ENCODE results near the gene AQP6.

The AQP6 gene

GRCh38 chr12:49972641-49973360, at the start of gene AQP6:
Gene AQP6, plus strand, starts transcription at chr12:49972947. Its CDS starts 227 bp downstream, at chr12:49973174.
- no peak for DNase-seq (ENCODE audit: low read depth)

GRCh38 chr12:49923035-49923644, 49.6 kb upstream of the AQP6 start:
- no peak for DNase-seq (ENCODE audit: low read depth)

- DNase-seq (ENCODE audit: low read depth): no peak
Measured at GRCh38 chr12:49923880-49924556, 48.7 kb upstream of the AQP6 start.

- no peak for DNase-seq (ENCODE audit: low read depth)
Measured at GRCh38 chr12:49924628-49925246, 48.0 kb upstream of the AQP6 start.

DNA sequence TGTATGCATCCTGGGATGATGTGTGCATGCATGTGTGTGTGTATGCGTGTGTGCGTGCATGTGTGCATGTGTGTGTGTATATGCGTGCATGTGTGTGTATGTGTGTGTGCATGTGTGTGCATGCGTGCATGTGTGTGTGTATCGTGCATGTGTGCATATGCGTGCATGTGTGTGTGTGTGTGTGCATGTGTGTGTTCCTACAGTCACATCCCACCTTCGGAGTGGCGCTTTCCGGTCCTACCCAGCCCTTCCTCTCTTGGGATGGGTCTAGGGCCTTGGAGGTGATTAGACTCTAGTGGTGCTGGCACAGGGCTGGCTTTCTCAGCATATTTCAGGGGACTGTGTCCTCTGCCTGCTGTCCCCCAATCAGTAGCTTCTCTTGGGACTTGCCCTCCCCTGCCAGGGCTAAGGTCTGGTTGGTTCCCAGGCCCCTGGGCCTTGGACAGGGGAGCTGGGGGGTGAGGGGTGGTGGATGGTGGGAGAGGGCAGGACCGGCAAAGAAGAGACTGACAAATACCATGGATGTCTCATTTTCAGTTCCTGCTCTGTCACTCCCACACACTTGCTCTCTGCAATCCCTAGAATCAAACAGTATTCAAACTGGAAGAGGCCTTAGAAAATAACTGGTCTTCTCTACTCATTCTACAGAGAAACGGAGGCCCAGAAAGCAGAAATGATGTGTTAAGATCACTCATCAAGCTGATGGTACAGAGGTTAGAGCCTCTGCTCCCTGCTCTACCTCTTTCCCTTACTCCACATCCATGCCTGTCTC, 47.1 kb upstream of the AQP6 start:
- DNase-seq (ENCODE audit: low read depth): no peak

- DNase-seq (ENCODE audit: low read depth): no peak
Measured at GRCh38 chr12:49928471-49928870, 44.3 kb upstream of the AQP6 start.

GRCh38 chr12:49929581-49929980, 43.2 kb upstream of the AQP6 start:
- DNase-seq (ENCODE audit: low read depth): no peak

GRCh38 chr12:49930515-49931288, 42.0 kb upstream of the AQP6 start:
- no peak for DNase-seq (ENCODE audit: low read depth)

DNA sequence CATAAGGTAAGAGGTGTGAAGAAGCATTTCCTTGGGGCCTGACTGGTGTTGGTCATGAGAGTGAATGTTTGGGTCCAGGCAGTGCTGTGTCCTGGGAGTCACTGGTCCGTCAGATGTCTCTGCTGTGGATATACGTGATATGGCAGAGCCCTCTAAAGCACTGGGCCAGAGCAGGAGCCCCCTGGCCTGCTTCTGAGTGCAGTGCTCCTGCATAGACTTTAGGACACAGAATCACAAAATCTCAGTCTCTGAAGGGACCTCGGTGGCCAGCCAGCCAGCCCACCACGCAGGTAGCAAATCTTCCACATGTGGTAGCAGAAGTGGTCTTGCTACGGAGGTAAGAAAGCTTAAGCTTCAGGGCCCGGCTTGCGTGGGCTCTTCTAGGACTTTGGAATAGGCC, 40.7 kb upstream of the AQP6 start:
- DNase-seq (ENCODE audit: low read depth): no peak

DNA sequence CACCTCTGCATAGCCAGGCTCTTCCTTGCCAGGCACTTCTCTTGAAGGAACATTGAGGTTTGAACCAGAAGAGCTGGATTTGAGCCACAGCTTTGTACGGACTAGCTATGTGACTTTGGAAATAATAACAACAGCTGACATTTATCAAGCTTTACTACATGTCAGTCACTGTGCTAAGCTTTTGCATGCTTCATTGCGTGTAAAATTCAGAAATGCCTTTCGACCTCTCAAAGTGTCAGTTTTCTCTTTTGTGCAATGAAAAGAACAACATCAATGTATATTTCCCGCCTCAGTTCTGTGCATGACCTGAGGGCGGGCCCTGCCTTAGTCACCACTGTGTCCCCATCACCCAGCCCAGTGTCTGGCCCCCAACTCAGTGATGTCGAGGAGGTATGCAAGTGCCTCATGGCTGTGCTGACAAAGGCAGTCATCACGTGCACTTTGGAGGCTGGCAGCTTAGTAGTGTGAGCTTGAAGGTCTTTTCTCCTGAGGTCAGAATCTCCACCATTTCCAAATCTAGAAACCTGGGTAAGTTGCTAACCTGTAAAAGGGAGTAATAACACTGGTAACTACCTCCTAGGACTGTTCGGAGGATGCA, 40.1 kb upstream of the AQP6 start:
- DNase-seq (ENCODE audit: low read depth): no peak

- no peak for DNase-seq (ENCODE audit: low read depth)
Measured at GRCh38 chr12:49933796-49934195, 39.0 kb upstream of the AQP6 start.

- no peak for DNase-seq (ENCODE audit: low read depth)
Measured at GRCh38 chr12:49934505-49934904, 38.2 kb upstream of the AQP6 start.

- no peak for DNase-seq (ENCODE audit: low read depth)
Measured at GRCh38 chr12:49936925-49937324, 35.8 kb upstream of the AQP6 start.

GRCh38 chr12:49937639-49938300, 35.0 kb upstream of the AQP6 start:
- no peak for DNase-seq (ENCODE audit: low read depth)

DNA sequence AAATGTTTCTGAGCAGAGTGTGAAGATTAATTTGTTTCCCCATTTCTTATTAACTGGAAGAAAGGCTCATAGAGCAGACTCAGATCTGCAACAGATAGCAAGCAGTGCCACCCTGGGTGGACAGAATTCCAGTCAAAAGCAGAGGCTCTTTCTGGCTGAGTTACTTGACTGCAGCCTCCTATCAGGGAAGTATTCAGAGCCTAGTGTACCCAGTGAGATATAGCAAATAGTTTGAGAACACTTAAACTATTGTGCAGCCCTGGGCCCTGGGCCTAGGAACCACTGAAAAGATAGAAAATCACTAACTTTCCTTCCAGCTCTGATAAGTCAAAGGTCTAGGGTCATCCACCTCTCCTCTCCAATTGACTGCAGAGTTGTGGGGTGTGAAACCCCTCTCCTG, 33.4 kb upstream of the AQP6 start:
- no peak for DNase-seq (ENCODE audit: low read depth)

DNA sequence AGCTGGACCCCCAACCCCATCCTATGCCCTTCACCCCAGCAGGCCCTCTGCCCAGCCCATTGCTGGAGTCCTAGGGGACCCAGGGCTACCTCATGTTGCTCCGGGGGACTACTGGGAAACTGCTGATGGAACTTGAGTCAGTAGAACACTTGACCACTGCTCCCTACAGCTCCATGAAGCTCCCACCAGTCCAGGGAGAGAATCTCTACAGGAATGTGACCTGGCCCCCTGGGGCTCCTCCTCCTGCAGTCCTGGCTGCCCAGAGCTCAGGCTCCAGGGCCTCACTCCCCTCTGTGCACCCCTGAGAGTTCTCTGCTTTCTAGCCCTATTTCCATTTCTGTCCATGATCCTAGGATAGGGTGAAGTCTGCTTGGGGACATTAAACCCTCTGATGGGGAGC, 33.0 kb upstream of the AQP6 start:
- DNase-seq (ENCODE audit: low read depth): no peak

GRCh38 chr12:49941556-49942511, 30.9 kb upstream of the AQP6 start:
- no peak for DNase-seq (ENCODE audit: low read depth)

DNA sequence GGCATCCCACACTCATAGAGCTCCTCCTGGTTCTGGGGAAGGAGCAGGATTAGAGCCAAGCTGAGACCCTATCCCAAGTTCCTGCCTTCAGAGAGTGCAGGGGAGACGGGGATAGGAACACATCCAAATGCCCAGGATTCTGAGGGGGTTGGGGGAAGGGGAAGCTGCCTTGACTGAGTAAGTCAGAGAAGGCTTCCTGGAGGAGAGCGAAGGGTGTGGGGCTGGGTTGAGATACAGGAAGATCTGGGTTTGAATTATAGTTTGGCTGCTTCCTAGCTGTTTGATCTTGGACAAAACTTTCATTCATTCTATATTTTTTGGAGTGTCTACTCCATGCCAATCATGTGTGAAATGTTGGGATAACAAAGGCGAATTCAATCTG, 30.2 kb upstream of the AQP6 start:
- DNase-seq (ENCODE audit: low read depth): no peak

- no peak for DNase-seq (ENCODE audit: low read depth)
Measured at GRCh38 chr12:49942921-49943624, 29.7 kb upstream of the AQP6 start.
